Pancreas (tissue), 10 donors: ENCODE measurements around the gene TRPT1. TPM values are rescaled to one million over a fixed set of nuclear protein-coding genes. Genes with fewer than 3 reads are reported as not detected.

Experiments used
- ATAC-seq, 4 donors: fragments of 200-7000 bp; cut with Tn5 transposase; one replicate each; pipeline versions ENCODE4 v1.8.0 to v1.9.1; 2020; ENCODE audit warnings: mild to moderate bottlenecking in 4 of 4, moderate library complexity in 4 of 4
- DNase-seq, 6 donors: peaks; one replicate each; pipeline ENCODE4 v3.0.0-alpha.2; 2020
- FAIRE-seq: peaks from 2 replicates; lab custom pipeline; 2012; peaks lifted over from hg19 to GRCh38; lab: Jason Lieb, UNC
- H3K27ac ChIP-seq, 4 donors: fragments of 200-600 bp; sonication (generic); 1 replicate in 3 of 4; 2 replicates in 1 of 4; pipeline versions ENCODE4 v1.5.0 to v1.8.0; 2020
- H3K27me3 ChIP-seq, 4 donors: fragments of 200-600 bp; one replicate each; pipeline ENCODE4 v1.8.0; 2021
- H3K36me3 ChIP-seq, 3 donors: fragments of 200-600 bp; sonication (generic) in 1 of 3; one replicate each; pipeline versions ENCODE4 v1.5.0 to v1.8.0; 2020 to 2021
- H3K4me1 ChIP-seq, 3 donors: fragments of 200-600 bp; one replicate each; pipeline ENCODE4 v1.8.0; 2021
- H3K4me3 ChIP-seq, 4 donors: fragments of 200-600 bp; sonication (generic) in 2 of 4; one replicate each; pipeline versions ENCODE4 v1.5.0 to v1.8.0; 2020 to 2021
- H3K9me3 ChIP-seq, 4 donors: fragments of 200-600 bp; one replicate each; pipeline ENCODE4 v1.8.0; 2021
- CTCF ChIP-seq, 4 donors: fragments of 200-600 bp; sonication (generic) in 3 of 4; IDR thresholded peaks; one replicate each; pipeline versions ENCODE4 v1.5.0 to v1.8.0; 2021; ENCODE audit warnings: antibody characterized with exemption in 4 of 4
- WGBS, 2 donors: extraction: QIAGEN DNeasy Blood & Tissue Kit; methylation state at CpG; one replicate each; pipeline ENCODE4 v1.1.7; 2013; 5-methylcytosine and 5-hydroxymethylcytosine counted together
- intact Hi-C, 3 donors: fragments of 100-400 bp; cut with DNase I; formaldehyde crosslinking; loops; one replicate each; pipeline versions ENCODE4 v1.11.1 to v1.14.2; 2022
- polyA plus RNA-seq, 2 donors: library from polyadenylated mRNA; stranded (reverse); fragments of 200-250 nt; gene quantifications; one replicate each; pipeline ENCODE4 v1.2.3, GENCODE V29; 2013
- total RNA-seq, 6 donors: library from RNA; stranded (reverse); fragmentation: NEBNext Ultra II Directional in 4 of 6; extraction: Animal tissue kit (Norgen Biotek cat#: 25700) in 4 of 6; gene quantifications; one replicate each; pipeline versions ENCODE4 v1.2.1 to v1.2.4, GENCODE V29; 2021 to 2023
- donor health status: healthy with polysubstance abuse.
- donor health status: DM: no; HTN: no; CAD: no; lungs with moderate emphysema.
- donor health status: DM: no; HTN: no; CAD: no.
- donor health status: control.
- donor health status: control.
- donor health status: Bipolar disorder and iron deficiency.
- donor health status: DM: yes; HTN: yes; CAD: no.
- donor health status: DM: no; HTN: no; CAD: no.
- donor health status: DM: no; HTN: no; CAD: no.
- donor health status: DM: yes; HTN: yes; CAD: no.

Gene TRPT1
- total and polyA plus RNA-seq, 8 donors = 18.6 to 78.7 (median 28.1) TPM

DNA sequence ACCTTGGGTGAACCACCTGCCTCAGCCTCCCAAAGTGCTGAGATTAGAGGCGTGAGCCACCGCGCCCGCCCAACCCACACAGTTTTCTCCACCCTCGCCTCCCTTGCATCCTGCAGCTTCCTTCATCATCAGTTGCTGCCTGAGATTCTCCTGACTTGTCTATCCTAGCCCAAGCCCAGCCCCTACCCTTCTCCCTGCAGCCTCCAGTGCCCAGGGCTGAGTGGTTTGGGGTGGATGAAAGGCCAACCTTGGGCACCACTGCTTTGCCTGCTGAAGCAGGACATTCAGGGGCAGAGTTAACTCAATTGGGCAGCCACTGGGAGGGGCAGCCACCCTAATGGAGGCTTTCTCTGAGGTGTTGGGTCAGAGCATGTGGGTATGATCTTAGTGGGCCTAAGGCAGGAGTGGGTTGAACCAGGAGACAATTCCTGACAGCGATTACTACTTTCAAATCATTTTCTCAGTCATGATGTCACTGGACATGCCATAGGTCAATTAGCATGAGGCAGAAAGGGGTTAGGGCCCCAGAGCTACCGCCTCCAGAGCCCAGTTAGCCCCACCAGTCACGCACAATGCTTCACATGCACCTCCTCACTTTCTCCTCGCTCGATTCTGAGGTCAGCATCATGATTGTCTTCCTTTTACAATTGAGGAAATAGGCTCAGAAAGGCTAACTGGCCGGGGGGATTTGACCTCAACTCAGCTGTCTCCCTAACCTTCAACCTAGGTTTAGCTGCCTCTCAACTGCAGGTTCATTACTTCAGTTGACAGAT lies 13.9 kb upstream of the TRPT1 start:
- DNase-seq (peak in 1 of 6 donors; percentile 49), FAIRE-seq (no peak), ATAC-seq (no peak)
- Histone ChIP-seq H3K27ac (peak overlapping the region; percentile 97 to 100 (median 98)), H3K27me3 (no peaks in the 10 kb centered on the region), H3K4me1 (peaks cover 29 to 57% (median 51%) of the 10 kb centered on the region in 3 donors), H3K36me3 (no peaks in the 10 kb centered on the region), H3K4me3 (peak overlapping the region in 2 of 4 donors; percentile 78), H3K9me3 (no peaks in the 10 kb centered on the region)
- WGBS, 2 donors = 71% methylated on average over 11 of the region's 11 CpGs
- no peak for TF ChIP-seq CTCF (IDR thresholded peaks at IDR 0.05)
- intact Hi-C loops = no loop called here

DNA sequence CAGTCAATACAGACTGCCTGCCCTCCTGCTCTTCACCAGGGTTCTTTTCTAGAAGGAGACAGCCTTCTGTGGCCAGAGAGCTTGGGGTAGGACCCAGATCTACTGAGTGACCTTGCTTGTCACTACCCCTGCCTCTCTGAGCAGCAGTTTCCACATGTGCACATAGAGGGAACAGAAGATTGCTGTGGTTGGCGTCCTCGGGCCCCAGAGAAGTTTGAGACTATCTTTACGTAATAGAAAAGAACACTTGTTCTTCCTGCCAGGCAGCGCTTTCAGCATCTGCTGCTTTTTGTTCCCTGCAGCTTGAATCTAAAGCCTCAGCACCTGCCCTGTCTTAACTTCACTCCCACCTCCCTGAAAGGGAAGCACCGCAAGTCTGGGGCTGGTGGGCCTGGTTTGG lies 13.0 kb upstream of the TRPT1 start:
- Histone ChIP-seq H3K9me3 (no peaks in the 10 kb centered on the region), H3K36me3 (no peaks in the 10 kb centered on the region), H3K27ac (peak overlapping the region in 3 of 4 donors; percentile 97 to 100 (median 97)), H3K27me3 (no peaks in the 10 kb centered on the region), H3K4me3 (no peak overlapping the region), H3K4me1 (peaks cover 29 to 55% (median 51%) of the 10 kb centered on the region in 3 donors)
- TF ChIP-seq CTCF (IDR thresholded peaks at IDR 0.05) = no peak
- no peak for ATAC-seq
- intact Hi-C loops = no loop called here
- 55 to 59% methylated on average over 5 of the region's 5 CpGs for WGBS, 2 donors
- FAIRE-seq = no peak
- peak in 2 of 6 donors; percentile 24 to 38 for DNase-seq

- intact Hi-C loops = no loop called here
- WGBS, 2 donors = 46 to 51% methylated on average over 9 of the region's 9 CpGs
- Histone ChIP-seq H3K36me3 (no peaks in the 10 kb centered on the region), H3K4me1 (peaks cover 29 to 51% (median 46%) of the 10 kb centered on the region in 3 donors), H3K4me3 (no peak overlapping the region), H3K9me3 (no peaks in the 10 kb centered on the region), H3K27me3 (no peaks in the 10 kb centered on the region), H3K27ac (peak overlapping the region; percentile 46 to 100 (median 97))
- FAIRE-seq = no peak
- DNase-seq = peak in 3 of 6 donors; percentile 36 to 79 (median 43)
- TF ChIP-seq CTCF (IDR thresholded peaks at IDR 0.05) = no peak
- no peak for ATAC-seq
Observed at GRCh38 chr11:64238076-64238475, 12.1 kb upstream of the TRPT1 start.

- ATAC-seq = peak; percentile 23 to 47 (median 36)
- intact Hi-C loops = no loop called here
- peak; percentile 88 to 99 (median 98) for DNase-seq
- Histone ChIP-seq H3K4me3 (peak overlapping the region in 2 of 4 donors; percentile 28 to 31), H3K27me3 (no peaks in the 10 kb centered on the region), H3K27ac (peak overlapping the region; percentile 73 to 100 (median 97)), H3K36me3 (no peaks in the 10 kb centered on the region), H3K9me3 (no peaks in the 10 kb centered on the region), H3K4me1 (peaks cover 29 to 45% (median 40%) of the 10 kb centered on the region in 3 donors)
- WGBS, 2 donors = 21 to 22% methylated on average over 12 of the region's 12 CpGs
- TF ChIP-seq CTCF (IDR thresholded peaks at IDR 0.05) = no peak
- FAIRE-seq = no peak
Observed at GRCh38 chr11:64237484-64237951, 11.5 kb upstream of the TRPT1 start.
